ENCODE results near the gene IL1RL1.

Gene IL1RL1

GRCh38 chr2:102335871-102336366 is 24.6 kb downstream of the IL1RL1 start:
- no peak for DNase-seq (ENCODE audit: low read depth)

GRCh38 chr2:102336502-102336945 is 25.2 kb downstream of the IL1RL1 start:
- DNase-seq (ENCODE audit: low read depth), result no peak

DNA sequence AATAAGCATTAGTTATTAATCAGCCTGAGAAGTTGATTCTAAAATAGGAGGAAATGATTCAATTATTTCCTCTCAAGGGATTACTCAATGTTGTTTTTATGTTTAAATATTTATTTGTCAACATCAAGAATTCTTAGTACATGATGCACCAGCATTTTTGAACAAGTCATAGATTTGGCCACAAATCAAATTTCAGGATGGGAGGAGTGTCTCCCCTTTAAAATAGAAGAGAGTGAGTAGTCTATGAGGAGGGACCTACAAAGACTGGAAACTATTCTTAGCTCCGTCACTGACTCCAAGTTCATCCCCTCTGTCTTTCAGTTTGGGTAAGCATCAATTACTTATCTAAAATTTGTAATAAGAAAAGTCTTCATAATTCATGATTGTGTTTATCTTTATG is 25.6 kb downstream of the IL1RL1 start:
- DNase-seq (ENCODE audit: low read depth), result no peak

DNA sequence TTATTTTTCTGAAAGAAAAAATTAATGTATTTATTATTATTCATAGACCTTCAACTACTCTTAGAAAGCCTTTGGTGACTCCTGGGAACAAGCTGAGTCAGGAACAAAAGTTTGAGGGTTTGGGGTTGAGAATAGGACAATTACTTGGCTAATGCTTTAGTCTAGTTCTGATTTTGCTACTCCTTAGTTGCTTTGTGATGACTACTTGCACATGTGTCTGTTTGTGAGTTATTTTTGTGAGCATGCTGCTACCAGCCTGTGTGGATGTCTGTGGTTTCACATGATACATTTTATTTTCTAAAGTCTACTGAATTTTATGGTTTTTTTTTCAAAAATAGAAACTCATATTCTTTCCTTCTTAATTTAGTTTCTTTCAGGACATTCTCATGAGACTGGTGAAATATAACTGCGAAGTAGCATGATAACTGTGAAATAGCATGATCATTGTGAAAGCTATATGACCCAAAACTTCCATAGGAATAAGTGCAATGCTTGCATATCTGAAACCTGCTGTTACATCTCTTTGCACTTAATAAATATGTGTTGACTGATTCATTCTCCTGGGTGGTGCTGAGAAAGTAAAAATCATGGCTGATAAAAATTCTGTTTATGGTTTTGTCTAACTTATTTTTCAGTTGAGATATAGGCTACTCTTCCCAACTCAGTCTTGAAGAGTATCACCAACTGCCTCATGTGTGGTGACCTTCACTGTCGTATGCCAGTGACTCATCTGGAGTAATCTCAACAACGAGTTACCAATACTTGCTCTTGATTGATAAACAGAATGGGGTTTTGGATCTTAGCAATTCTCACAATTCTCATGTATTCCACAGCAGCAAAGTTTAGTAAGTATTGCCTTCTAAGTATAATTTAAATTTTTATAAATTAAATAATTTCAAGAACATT is 26.4 kb downstream of the IL1RL1 start:
- DNase-seq (ENCODE audit: low read depth), result no peak

GRCh38 chr2:102340778-102341177 is 29.4 kb downstream of the IL1RL1 start:
- no peak for DNase-seq (ENCODE audit: low read depth)

DNA sequence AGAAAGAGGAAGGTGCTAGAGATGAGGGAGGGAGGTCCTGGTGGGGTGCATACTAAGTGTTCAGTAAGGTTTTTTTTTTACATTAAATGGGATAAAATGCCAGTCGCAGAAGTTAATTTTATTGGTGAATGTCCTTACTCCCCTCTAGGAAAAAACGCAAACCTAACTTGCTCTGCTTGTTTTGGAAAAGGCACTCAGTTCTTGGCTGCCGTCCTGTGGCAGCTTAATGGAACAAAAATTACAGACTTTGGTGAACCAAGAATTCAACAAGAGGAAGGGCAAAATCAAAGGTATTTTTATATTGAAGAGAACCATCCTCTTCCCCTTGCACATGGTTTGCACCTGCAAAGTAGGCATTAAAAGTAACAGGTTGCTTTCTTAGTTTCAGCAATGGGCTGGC is 31.5 kb downstream of the IL1RL1 start:
- DNase-seq (ENCODE audit: low read depth), result no peak

- no peak for DNase-seq (ENCODE audit: low read depth)
These were observed 33.0 kb downstream of the IL1RL1 start for GRCh38 chr2:102344397-102344796.

DNA sequence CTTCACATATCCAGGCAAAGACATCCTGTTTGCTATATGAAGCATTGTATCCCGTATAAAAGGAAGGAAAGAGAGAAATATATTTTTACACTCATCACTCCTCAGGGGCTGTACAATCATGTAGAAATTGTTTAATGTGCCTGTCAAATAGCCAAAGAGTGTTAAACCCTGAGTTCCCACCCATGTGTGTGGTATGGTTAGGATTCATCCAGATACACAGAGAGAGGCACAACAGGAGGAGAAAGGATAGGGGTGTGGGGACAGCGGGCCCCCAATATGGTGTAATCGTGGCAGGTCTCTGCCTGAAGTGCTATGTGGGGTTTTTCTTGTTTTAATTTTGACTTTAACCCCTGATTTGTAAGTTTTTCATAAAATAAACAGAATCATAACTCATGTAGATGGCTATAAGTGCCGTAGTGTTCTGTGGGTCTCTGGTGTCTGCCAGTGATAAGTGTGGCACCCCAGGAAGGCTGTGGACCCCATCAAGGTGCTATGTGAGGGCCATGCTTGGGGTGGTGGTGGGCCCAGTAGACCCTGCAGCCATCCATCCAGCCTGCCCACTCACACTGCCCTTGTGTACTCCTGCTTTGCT is 34.1 kb downstream of the IL1RL1 start:
- no peak for DNase-seq (ENCODE audit: low read depth)

DNA sequence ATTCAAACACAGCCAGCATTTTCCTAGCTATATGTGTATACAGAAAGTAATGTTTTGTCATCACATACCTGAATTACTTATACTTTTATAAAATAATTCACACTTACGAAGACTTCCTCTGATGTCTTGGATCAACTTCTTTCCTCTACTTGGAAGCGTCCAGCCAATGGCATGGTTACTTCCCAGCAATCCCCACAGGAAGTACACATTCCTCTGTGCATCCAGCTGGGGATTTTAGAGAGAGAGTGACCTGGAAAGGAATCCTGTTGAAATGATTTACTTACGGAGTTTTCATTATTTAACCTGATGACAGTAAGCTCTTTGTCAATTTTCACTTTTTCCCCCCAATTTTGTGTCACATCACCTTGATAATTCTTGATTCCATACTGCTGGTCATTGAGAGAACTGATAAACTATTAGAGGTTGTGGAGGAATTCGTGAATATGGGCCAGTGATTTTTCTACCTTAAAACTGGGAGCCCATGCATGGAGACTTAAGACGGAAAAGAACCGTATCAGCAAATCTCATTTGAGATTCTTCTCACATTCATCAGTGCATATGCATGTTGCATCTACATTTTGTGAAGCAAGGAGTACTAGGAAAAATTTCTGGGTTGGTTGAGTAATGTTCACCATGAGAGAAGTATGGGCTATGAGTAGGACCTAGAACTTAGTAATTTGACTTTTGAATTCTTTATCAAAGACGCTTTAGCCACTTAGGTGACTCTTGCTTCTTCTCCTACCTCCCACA is 35.2 kb downstream of the IL1RL1 start:
- DNase-seq (ENCODE audit: low read depth), result no peak

DNA sequence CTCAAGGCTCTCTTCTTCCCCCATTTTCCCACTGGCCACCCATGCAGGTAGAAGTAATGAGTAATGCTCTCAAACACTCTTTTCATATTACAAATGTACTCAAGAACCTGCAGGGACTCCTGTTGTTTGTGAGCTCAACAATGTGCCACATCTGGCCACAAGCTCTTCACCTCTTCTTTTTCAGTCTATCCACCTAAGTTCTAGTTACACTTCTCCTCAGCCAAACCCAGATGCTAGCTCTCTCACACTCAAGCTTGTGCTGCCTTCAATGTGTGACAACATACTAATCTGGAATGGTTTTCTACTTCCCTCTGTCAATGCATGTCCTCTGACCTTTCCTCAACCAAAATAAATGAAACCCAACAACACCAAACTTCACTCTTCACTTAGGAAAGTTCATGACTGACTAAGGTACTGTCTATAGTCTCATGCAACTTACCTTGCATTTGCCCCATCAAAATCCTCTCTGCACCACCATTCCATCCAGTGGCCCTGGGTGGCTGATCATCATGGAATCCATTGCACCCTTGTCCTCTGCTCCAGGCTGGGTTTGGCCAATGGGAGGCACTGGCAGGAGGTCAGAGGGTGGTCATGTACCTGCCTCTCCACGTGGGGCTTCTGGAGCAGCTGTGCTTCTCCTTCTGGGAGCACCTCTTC is 38.9 kb downstream of the IL1RL1 start:
- DNase-seq (ENCODE audit: low read depth), result no peak

DNA sequence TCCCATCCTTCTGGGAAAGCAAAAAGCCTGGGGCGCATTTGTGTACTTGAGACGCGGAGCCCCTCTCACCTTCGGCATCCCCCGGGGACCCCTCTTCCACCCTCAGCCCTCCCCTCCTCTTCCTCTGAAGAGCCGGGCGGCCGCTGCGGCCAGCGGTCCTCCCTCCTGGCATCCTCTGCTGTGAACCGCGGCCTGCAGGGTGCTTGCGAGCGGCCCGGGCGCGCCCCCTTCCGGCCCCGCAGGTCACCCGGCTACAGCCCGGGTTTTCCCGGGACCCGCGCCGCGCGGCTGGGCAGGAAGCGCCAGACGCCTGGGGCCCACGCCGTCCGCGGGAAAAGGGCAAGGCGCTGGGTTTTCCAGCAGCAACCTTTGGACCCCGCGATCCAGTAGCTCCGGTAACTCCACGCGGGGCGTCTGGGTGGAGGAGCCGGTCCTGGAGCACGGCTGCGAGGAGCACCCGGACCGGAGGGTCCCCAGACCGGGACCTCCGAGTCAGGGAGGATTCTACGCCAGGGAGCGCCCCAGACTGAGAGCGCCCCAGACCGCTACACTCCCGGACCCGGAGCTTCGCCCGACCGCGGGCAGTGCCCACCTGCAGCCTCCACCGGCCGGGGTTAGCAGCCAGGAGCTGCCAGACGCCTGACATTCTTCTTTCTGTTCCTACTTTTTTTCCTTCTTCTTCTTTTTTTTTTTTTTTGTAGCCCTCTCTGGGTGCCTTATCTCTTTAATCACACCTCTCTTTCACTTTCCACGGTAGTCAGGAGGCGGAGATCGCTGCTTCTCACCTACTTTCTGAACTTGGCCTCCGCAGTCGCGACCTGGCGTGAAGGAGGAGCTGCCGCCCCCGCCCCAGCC is 44.4 kb downstream of the IL1RL1 start, which contains the start of gene IL18R1:
Gene IL18R1 (plus strand): TSS at position 271 of the 855 bp plus-strand sequence. CDS start 6,865 bp downstream, outside the sequence.
- peak; percentile 40 for DNase-seq (ENCODE audit: low read depth)

- DNase-seq (ENCODE audit: low read depth), result no peak
These were observed 45.0 kb downstream of the IL1RL1 start for GRCh38 chr2:102356381-102356712.

DNA sequence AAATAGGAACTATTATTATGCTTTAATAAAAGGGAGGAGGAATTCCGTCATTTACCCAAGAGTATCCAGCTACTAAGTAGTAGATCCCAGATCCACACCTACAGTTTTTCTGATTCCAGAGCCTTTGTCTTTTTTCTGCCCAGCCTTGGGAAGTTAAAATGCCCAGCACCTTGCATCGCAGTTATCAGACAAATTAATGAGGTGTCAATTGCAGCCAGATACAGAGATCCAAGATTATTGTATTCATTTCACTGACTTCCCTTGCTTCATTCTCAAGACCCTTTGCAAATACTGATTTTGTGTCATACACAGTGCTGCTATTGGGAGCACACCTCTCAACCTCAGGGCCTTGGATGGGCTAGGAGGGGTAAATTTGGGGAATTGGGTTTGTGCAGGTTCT is 45.4 kb downstream of the IL1RL1 start:
- DNase-seq (ENCODE audit: low read depth), result no peak

- DNase-seq (ENCODE audit: low read depth), result no peak
These were observed 46.6 kb downstream of the IL1RL1 start for GRCh38 chr2:102357937-102358336.

DNA sequence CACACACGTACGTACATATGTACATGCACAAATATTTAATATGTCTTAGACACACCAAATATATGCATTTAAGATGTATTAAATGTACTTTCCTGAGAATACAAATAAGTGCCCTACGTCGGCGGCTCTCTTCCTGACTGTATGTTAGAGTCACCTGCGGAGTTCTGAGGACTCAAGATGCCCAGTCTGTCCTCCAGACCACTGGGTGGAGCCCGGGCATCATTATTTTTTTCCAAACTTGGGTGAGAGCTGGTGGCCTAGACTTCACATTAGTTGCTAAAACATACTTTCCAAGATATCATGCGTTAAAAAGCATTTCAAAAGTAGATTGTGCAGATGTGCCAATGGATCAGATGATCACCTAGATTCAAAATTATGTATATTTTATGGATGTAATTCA is 47.1 kb downstream of the IL1RL1 start:
- DNase-seq (ENCODE audit: low read depth), result no peak

DNA sequence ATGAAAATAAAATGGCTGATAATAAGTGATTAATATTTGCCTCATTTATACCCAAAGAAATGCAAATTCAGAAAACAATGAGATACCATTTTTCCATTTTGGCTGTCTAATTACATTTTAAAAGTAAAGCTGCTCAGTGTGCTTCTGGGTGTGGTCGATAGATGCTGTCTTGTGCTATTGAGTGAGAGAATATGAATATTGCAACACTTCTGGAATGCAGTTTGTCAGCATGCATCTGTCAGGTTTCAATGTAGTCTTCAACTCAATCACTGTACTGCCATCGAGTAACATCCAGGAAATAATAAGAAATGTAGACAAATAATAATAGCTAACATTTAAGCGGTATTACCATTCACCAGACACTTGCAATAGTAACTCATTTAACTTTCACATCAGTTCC is 48.2 kb downstream of the IL1RL1 start:
- DNase-seq (ENCODE audit: low read depth), result no peak

DNA sequence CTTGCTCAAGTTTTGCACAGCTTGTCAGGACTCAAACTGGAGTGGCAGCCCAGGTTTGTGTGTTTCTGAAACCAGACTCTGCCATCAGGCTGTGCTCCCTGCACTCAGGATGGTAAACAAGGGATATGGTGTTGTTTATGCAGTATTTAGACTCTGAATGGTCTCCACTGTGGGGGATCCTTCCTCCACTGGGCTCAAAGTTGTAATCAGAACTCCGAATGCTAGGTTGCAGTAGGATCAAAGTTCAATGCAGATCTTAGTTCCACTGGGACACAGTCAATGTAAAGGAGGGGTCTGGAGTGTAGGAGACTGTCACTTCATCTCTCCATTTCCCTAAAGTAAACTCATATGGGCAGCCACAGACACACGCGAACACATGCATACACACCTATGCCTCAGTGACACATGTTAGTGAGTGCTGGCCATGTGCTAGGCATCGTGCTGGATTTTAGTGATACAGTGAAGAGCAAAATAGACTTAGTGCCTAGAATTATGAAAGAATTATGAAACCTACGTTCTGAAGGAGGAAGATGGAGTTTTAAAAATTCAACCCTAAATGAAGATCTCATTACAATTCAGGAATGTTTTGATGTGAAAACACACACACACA is 50.4 kb downstream of the IL1RL1 start:
- no peak for DNase-seq (ENCODE audit: low read depth)

GRCh38 chr2:102365763-102366162 is 54.4 kb downstream of the IL1RL1 start:
- DNase-seq (ENCODE audit: low read depth), result no peak

DNA sequence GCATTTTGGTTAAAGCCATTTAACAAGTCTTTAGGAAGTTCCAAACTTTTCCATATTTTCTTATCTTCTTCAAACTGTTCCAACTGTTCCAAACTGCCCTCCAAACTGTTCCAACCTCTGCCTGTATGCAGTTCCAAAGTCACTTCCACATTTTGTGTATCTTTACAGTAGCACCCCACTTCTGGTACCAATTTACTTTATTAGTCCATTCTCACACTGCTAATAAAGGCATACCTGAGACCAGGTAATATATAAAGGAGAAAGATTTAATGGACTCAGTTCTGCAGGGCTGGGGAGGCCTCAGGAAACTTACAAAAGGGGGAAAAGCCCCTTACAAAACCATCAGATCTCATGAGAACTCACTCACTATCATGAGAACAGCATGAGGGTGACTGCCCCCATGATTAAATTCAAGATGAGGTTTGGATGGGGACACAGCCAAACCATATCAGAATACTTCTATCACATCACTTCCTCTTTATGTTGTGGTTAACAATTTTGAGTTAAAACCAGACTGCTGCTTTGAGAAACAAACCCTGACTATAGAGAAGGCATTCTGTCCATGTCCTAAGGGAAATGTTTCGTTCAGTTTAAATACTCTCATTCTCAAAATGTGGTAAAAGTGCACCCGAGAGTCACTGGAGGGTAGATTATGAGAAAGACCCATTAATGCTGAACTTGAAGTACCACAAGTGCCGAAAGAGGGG is 55.2 kb downstream of the IL1RL1 start:
- DNase-seq (ENCODE audit: low read depth), result no peak
